GM12892 (cell line): ENCODE data around the gene EGFR.

Experiments
- POLR2AphosphoS5 ChIP-seq: IDR thresholded peaks from 2 replicates; pipeline ENCODE4 v1.6.1; 2011; ENCODE audit warnings: low read depth, low read length, control low read depth
- TAF1 ChIP-seq: IDR thresholded peaks from 2 replicates; pipeline ENCODE4 v1.6.1; 2011; ENCODE audit warnings: low read depth, mild to moderate bottlenecking, control low read depth, low read length, borderline replicate concordance

DNA sequence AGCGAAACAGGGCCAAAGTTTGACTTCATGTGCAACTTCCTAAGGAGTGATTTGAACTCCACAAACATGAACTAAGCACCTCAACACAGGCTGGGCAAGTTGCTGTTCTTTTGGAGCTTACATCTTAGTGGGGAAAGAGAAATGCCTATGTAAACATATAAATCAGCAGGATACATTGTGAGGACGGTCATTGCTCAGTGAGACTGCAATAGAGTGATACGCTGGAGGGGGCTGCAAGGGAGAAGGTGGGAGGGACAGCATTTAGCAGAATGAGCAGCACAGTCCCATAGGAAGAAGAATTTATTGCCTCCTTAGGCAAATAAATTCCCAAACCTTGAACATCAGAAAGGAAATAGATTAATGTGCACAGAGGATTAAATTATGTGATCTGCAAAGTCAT is 90.0 kb downstream of the EGFR start:
- TF ChIP-seq POLR2AphosphoS5 = no peak
- no peak for TF ChIP-seq TAF1
